Gastrocnemius medialis (tissue), 4 donors: ENCODE data around the gene S100A4.

Experiments
- CTCF ChIP-seq, 5 experiments: fragments of 450-650 bp in 3 of 5; fragments of 200-600 bp in 2 of 5; sonication (generic) in 2 of 5; IDR thresholded peaks in 4 of 5; conservative IDR thresholded peaks in 1 of 5; 1 replicate in 4 of 5; 2 replicates in 1 of 5; pipeline ENCODE4 v1.5.1; 2016 to 2019; ENCODE audit warnings: antibody characterized with exemption in 5 of 5, mild to moderate bottlenecking in 3 of 5, moderate library complexity in 3 of 5
- POLR2A ChIP-seq, 2 donors: fragments of 450-650 bp; IDR thresholded peaks; one replicate each; pipeline ENCODE4 v1.6.1; 2017; ENCODE audit warnings: antibody characterized with exemption in 2 of 2, mild to moderate bottlenecking in 2 of 2, moderate library complexity in 2 of 2

- TF ChIP-seq POLR2A (IDR thresholded peaks at IDR 0.05): no peak
- TF ChIP-seq CTCF (IDR thresholded peaks at IDR 0.05 in 4 of 5, conservative IDR thresholded peaks at IDR 0.05 in 1 of 5): no peak
Observed at GRCh38 chr1:153544453-153545066, 1.0 kb downstream of the S100A4 start.
